OCI-LY3 (cell line): ENCODE results near the gene FRYL.

Experiments
- H2AFZ ChIP-seq: fragments of 200-600, 300-600 bp; shearing (Covaris generic); 2 replicates; pipeline ENCODE4 v1.6.0; 2014; ENCODE audit warnings: antibody characterized with exemption, low read depth, low read length
- H3K27ac ChIP-seq: fragments of 200-600, 300-600 bp; sonication (generic); 2 replicates; pipeline ENCODE4 v1.5.1; 2014; ENCODE audit warnings: mild to moderate bottlenecking, low read length, moderate library complexity, mixed read lengths
- H3K27me3 ChIP-seq: fragments of 200-600, 300-600 bp; sonication (generic); 2 replicates; pipeline ENCODE4 v1.6.1; 2014; ENCODE audit warnings: low read depth, low read length, mixed read lengths
- H3K36me3 ChIP-seq: fragments of 200-600, 300-600 bp; sonication (generic); replicated peaks from 2 replicates; pipeline ENCODE3; 2014; ENCODE audit warnings: low read depth, low read length, mixed read lengths
- H3K4me1 ChIP-seq: fragments of 300-600, 200-600 bp; sonication (generic); 2 replicates; pipeline ENCODE4 v1.6.1; 2014; ENCODE audit warnings: low read length, mixed read lengths
- H3K4me2 ChIP-seq: fragments of 200-600, 300-600 bp; sonication (generic); 2 replicates; pipeline ENCODE4 v1.6.1; 2014; ENCODE audit warnings: low read length, mixed read lengths
- H3K4me3 ChIP-seq: fragments of 300-600, 200-600 bp; sonication (generic); 2 replicates; pipeline ENCODE4 v1.5.1; 2014; ENCODE audit warnings: antibody characterized with exemption, mild to moderate bottlenecking, low read length, moderate library complexity
- H3K79me2 ChIP-seq: fragments of 300-600, 200-600 bp; shearing (Covaris generic); 2 replicates; pipeline ENCODE4 v1.6.1; 2014; ENCODE audit warnings: mild to moderate bottlenecking, low read length, mixed read lengths
- H3K9ac ChIP-seq: fragments of 300-600, 200-600 bp; shearing (Covaris generic); 2 replicates; pipeline ENCODE4 v1.6.0; 2014; ENCODE audit warnings: mild to moderate bottlenecking, low read length, moderate library complexity
- H3K9me3 ChIP-seq: fragments of 200-600, 300-600 bp; shearing (Covaris generic); 2 replicates; pipeline ENCODE4 v1.6.1; 2014; ENCODE audit warnings: low read length, mixed read lengths; ENCODE audit not compliant: insufficient read depth
- H4K20me1 ChIP-seq: fragments of 200-600, 300-600 bp; sonication (generic); 2 replicates; pipeline ENCODE4 v1.6.1; 2016; ENCODE audit warnings: low read length, mixed read lengths; ENCODE audit not compliant: insufficient read depth
- CTCF ChIP-seq: fragments of 200-600, 300-600 bp; sonication (generic); IDR thresholded peaks from 2 replicates; pipeline ENCODE4 v1.5.1; 2014; ENCODE audit warnings: antibody characterized with exemption, low read length, low read depth
- EZH2phosphoT487 ChIP-seq: fragments of 200-600 bp; shearing (Covaris generic); IDR thresholded peaks from 2 replicates; pipeline ENCODE4 v1.6.1; 2018; ENCODE audit warnings: antibody characterized with exemption, mixed run types, low read depth

FRYL gene

GRCh38 chr4:48504026-48504330 is 276.1 kb downstream of the FRYL start:
- Histone ChIP-seq H3K27ac (no peak overlapping the region), H3K9me3 (no peaks in the 10 kb centered on the region), H3K27me3 (no peaks in the 10 kb centered on the region), H3K9ac (no peak overlapping the region), H3K36me3 (peaks cover 20% of the 10 kb centered on the region), H4K20me1 (no peaks in the 10 kb centered on the region; the same call in 1 of the 2 replicates), H3K4me3 (peak overlapping the region; percentile 10; the same call in 1 of the 2 replicates), H3K4me1 (peaks cover 29% of the 10 kb centered on the region), H3K79me2 (no peaks in the 10 kb centered on the region), H2AFZ (no peak overlapping the region), H3K4me2 (peak overlapping the region; percentile 38)
- TF ChIP-seq EZH2phosphoT487 (no peak), CTCF (no peak)

DNA sequence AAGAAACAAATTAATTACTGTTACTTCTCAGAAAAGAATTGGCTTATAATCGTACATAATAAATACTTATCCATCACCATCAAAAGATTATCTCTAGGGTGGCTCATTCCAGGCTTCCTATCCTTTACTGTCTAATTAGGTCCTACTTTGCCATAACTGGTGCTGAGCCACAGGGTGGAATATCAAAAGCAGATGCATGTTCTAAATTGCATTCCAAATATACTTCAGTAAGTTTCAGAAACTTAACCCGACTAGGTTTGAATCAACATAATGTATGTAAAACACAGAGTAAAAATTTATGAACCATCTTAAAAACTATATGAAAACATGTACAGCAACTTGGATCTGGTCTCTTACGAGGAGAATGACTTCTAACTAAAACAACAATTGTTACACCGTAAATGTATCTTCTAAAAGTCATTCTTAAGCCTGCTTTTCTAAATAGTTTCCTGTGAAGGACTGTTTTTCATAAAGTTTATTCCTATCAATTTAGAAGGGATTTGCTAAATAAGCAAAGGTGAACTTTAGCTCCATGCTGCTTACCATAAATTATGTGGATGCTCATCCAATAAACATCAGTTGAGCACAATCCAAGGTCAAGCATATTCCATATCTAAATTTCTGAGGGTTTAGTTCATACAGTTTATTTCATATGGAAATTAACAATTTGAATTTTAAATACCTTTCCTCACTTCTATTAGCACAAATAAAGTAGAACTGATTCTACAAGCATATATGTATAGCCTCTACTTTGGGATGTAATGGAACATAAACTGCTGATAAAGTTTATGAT is 276.6 kb downstream of the FRYL start:
- Histone ChIP-seq H3K4me1 (peaks cover 35% of the 10 kb centered on the region), H3K36me3 (peaks cover 21% of the 10 kb centered on the region), H3K9ac (no peak overlapping the region), H3K9me3 (no peaks in the 10 kb centered on the region), H2AFZ (no peak overlapping the region), H4K20me1 (no peaks in the 10 kb centered on the region; the same call in 1 of the 2 replicates), H3K27me3 (no peaks in the 10 kb centered on the region), H3K4me2 (peak overlapping the region; percentile 38; the same call in 1 of the 2 replicates), H3K4me3 (no peak overlapping the region), H3K79me2 (no peaks in the 10 kb centered on the region), H3K27ac (no peak overlapping the region)
- TF ChIP-seq CTCF (no peak), EZH2phosphoT487 (no peak)

DNA sequence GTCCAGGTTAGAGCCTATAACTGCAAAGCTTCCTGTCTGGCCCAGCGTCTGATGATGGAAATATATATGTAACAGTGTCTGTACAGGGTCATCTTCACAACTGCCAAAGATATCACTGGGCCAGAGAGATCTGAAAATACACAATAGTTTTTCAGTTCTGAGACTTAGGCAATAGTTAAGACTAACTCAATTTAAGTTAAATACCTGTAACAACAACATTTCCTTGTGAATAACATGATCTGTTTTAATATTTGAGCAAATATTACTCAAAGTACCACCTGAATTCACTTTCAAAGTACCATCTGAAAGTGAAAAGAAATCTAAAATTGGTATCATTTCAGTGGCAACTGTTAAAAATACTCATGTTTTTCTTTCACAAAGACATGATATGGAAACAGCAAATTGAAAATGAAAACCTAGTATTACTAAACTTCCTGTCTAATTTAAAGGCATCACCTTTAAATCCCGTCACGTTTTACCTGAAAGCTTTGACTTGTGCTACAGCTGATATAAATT is 280.5 kb downstream of the FRYL start:
- no peaks in the 10 kb centered on the region for H3K9me3 ChIP-seq
- TF ChIP-seq CTCF: no peak
- 0 out of 2 replicates have a peak, but pooled peaks have one; percentile 53 for TF ChIP-seq EZH2phosphoT487
- no peak overlapping the region for H2AFZ ChIP-seq
- peak overlapping the region; percentile 34 for H3K4me3 ChIP-seq
- no peak overlapping the region for H3K9ac ChIP-seq
- H3K27ac ChIP-seq: peak overlapping the region; percentile 61
- H3K4me1 ChIP-seq: peaks cover 41% of the 10 kb centered on the region
- H3K79me2 ChIP-seq: no peaks in the 10 kb centered on the region
- no peaks in the 10 kb centered on the region; the same call in 1 of the 2 replicates for H4K20me1 ChIP-seq
- H3K36me3 ChIP-seq: peaks cover 21% of the 10 kb centered on the region
- no peaks in the 10 kb centered on the region for H3K27me3 ChIP-seq
- H3K4me2 ChIP-seq: peak overlapping the region; percentile 71

DNA sequence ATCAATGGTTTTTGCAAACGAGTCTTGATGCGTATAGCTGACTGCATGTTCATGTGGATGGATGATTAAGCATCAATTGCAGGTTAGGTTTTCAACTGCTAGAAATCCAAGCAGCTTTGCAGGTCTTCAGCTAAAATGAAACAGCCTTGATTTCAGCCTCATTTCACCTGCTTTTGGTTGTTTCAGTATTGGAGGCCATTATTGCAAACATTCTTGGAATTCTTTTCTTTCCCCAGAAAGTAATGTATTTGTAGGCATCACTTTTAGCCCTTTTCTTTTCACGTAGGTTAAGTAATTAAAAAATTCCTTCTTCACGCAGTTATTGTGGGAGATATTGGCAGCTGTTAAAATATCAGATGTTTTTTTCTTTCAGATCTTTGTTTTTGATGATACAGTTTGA is 281.2 kb downstream of the FRYL start:
- Histone ChIP-seq H3K4me1 (peaks cover 34% of the 10 kb centered on the region), H2AFZ (no peak overlapping the region), H4K20me1 (no peaks in the 10 kb centered on the region; the same call in 1 of the 2 replicates), H3K27me3 (no peaks in the 10 kb centered on the region), H3K9ac (no peak overlapping the region), H3K27ac (0 out of 2 replicates have a peak overlapping the region, but pooled peaks have one; percentile 61), H3K36me3 (peaks cover 21% of the 10 kb centered on the region), H3K4me2 (peak overlapping the region; percentile 71), H3K9me3 (no peaks in the 10 kb centered on the region), H3K4me3 (peak overlapping the region; percentile 34; the same call in 1 of the 2 replicates), H3K79me2 (no peaks in the 10 kb centered on the region)
- TF ChIP-seq CTCF (no peak), EZH2phosphoT487 (no peak)
